HepG2 (cell line): ENCODE measurements around the gene ZNF655. TPM values are rescaled to one million over a fixed set of nuclear protein-coding genes. Genes with fewer than 3 reads are reported as not detected.

ENCODE experiments used
- ATAC-seq: fragments of 200-7000 bp; cut with Tn5 transposase; 3 replicates; pipeline ENCODE4 v1.9.1; 2020; ENCODE audit warnings: mild to moderate bottlenecking, moderate library complexity
- BruUV-seq: library from RNA; stranded (reverse); fragments of 400-500 nt; replicated peaks from 2 replicates; lab custom pipeline; 2021; lab: Mats Ljungman, UMichigan
- CTCF ChIA-PET: fragments of 300-600 bp; formaldehyde crosslinking; extraction: SDS; loops from one replicate; lab custom pipeline; 2021; ENCODE audit warnings: low total read pairs, inconsistent platforms, low intra/inter-chr PET ratio; lab: Yijun Ruan, JAX
- POLR2A ChIA-PET: fragments of 350-600 bp; sonication (Branson Sonifier 250); formaldehyde crosslinking; loops from one replicate; lab custom pipeline; 2020; ENCODE audit warnings: antibody characterized with exemption, inconsistent platforms; lab: Yijun Ruan, JAX
- DNase-seq: peaks from one replicate; pipeline ENCODE4 v3.0.0-alpha.2; 2015; ENCODE audit warnings: low spot score
- FAIRE-seq: peaks from 3 replicates; lab custom pipeline; 2011; peaks lifted over from hg19 to GRCh38; lab: Jason Lieb, UNC
- H2AFZ ChIP-seq: one replicate; pipeline ENCODE4 v1.6.1; 2011; ENCODE audit warnings: low read length, inconsistent platforms
- H3K27ac ChIP-seq: fragments of 300-600 bp; 3 replicates; pipeline ENCODE4 v1.8.0; 2011; ENCODE audit warnings: mixed run types, mild to moderate bottlenecking, mixed read lengths, low read length, inconsistent platforms; ENCODE audit not compliant: insufficient read depth; ENCODE audit errors: extremely low read length
- H3K27me3 ChIP-seq, 2 experiments: fragments of 200-600 bp in 1 of 2; 2 replicates in 1 of 2; 3 replicates in 1 of 2; pipeline versions ENCODE4 v1.6.0 to v1.8.0; 2011; ENCODE audit warnings: low read length in 2 of 2, mild to moderate bottlenecking in 2 of 2, moderate library complexity in 2 of 2, inconsistent platforms in 1 of 2; ENCODE audit not compliant: insufficient read depth in 2 of 2, control insufficient read depth in 1 of 2
- H3K36me3 ChIP-seq, 2 experiments: fragments of 200-600 bp in 1 of 2; replicated peaks in 1 of 2; 2 replicates in 1 of 2; 3 replicates in 1 of 2; pipeline versions ENCODE4 v1.5.1 to v1.8.0; 2011; ENCODE audit warnings: low read length in 2 of 2, inconsistent platforms in 1 of 2; ENCODE audit not compliant: insufficient read depth in 2 of 2, control insufficient read depth in 1 of 2
- H3K4me1 ChIP-seq: 2 replicates; pipeline ENCODE4 v1.5.1; 2012; ENCODE audit warnings: low read length, inconsistent platforms; ENCODE audit not compliant: insufficient read depth
- H3K4me2 ChIP-seq: 2 replicates; pipeline ENCODE4 v1.6.0; 2011; ENCODE audit warnings: low read depth, low read length, inconsistent platforms
- H3K4me3 ChIP-seq, 3 experiments: fragments of 200-600 bp in 1 of 3; sonication (generic), shearing (Covaris generic) in 1 of 3; replicated peaks in 1 of 3; 2 replicates each; pipeline ENCODE4 v1.5.1; 2011 to 2016; ENCODE audit warnings: low read length in 3 of 3, inconsistent platforms in 2 of 3, low read depth in 2 of 3, mild to moderate bottlenecking in 2 of 3, control low read depth in 1 of 3, mixed read lengths in 1 of 3; ENCODE audit not compliant: insufficient read depth in 1 of 3
- H3K79me2 ChIP-seq: one replicate; pipeline ENCODE4 v1.6.1; 2011; ENCODE audit warnings: low read length, inconsistent platforms; ENCODE audit not compliant: insufficient read depth
- H3K9ac ChIP-seq: 2 replicates; pipeline ENCODE4 v1.6.0; 2011; ENCODE audit warnings: mild to moderate bottlenecking, low read depth, low read length, inconsistent platforms; ENCODE audit not compliant: insufficient read depth
- H3K9me3 ChIP-seq: 2 replicates; pipeline ENCODE4 v1.5.1; 2012; ENCODE audit warnings: mild to moderate bottlenecking, low read length
- H4K20me1 ChIP-seq: 2 replicates; pipeline ENCODE4 v1.6.0; 2011; ENCODE audit warnings: inconsistent platforms, mild to moderate bottlenecking, low read length, moderate library complexity; ENCODE audit not compliant: insufficient read depth
- CBFB ChIP-seq: sonication (generic); formaldehyde crosslinking; IDR thresholded peaks from 2 replicates; pipeline ENCODE4 v1.4.0; 2020; ENCODE audit warnings: missing genetic modification reagents
- CHCHD3 ChIP-seq: sonication (generic); formaldehyde crosslinking; IDR thresholded peaks from 2 replicates; pipeline ENCODE4 v1.8.0; 2022; ENCODE audit warnings: mild to moderate bottlenecking, missing genetic modification reagents, moderate library complexity
- ISX ChIP-seq: sonication (generic); formaldehyde crosslinking; conservative IDR thresholded peaks from 2 replicates; pipeline ENCODE4 v1.5.0; 2020; ENCODE audit warnings: missing genetic modification reagents
- KMT2A ChIP-seq: sonication (generic); formaldehyde crosslinking; IDR thresholded peaks from 2 replicates; pipeline ENCODE4 v1.4.0; 2020; ENCODE audit warnings: missing genetic modification reagents
- TP53 ChIP-seq: sonication (generic); formaldehyde crosslinking; conservative IDR thresholded peaks from 2 replicates; pipeline ENCODE4 v1.4.0; 2020; ENCODE audit warnings: missing genetic modification reagents
- ZNF510 ChIP-seq: sonication (generic); formaldehyde crosslinking; IDR thresholded peaks from 2 replicates; pipeline ENCODE4 v1.4.0; 2020; ENCODE audit warnings: low read depth, mild to moderate bottlenecking, missing genetic modification reagents
- ZNF530 ChIP-seq: sonication (generic); formaldehyde crosslinking; IDR thresholded peaks from 2 replicates; pipeline ENCODE4 v1.5.0; 2020; ENCODE audit warnings: low read depth, mild to moderate bottlenecking, missing genetic modification reagents
- ZNF589 ChIP-seq: sonication (generic); formaldehyde crosslinking; conservative IDR thresholded peaks from 2 replicates; pipeline ENCODE4 v1.8.0; 2022; ENCODE audit warnings: mild to moderate bottlenecking, moderate library complexity, missing genetic modification reagents
- WGBS: methylation state at CpG from one replicate; pipeline ENCODE4 v1.1.6; 2017; ENCODE audit warnings: low lambda C conversion rate; 5-methylcytosine and 5-hydroxymethylcytosine counted together
- in situ Hi-C: cut with HindIII; loops from 2 replicates; pipeline ENCODE4 v1.10.0; 2017; ENCODE audit warnings: low pct_unique_long_range_greater_than_20kb; ENCODE audit not compliant: extremely low pct_ligation_motif_present
- intact Hi-C: fragments of 100-400 bp; cut with micrococcal nuclease; formaldehyde crosslinking; loops from one replicate; pipeline ENCODE4 v1.10.0; 2022; ENCODE audit not compliant: unreplicated experiment
- polyA plus RNA-seq, 8 experiments: library from polyadenylated mRNA; depleted of rRNA in 3 of 8; stranded (reverse) in 7 of 8; unstranded in 1 of 8; fragments of >200 nt; fragmentation: Illumina TruSeq in 4 of 8; extraction: Trizol in 4 of 8; gene quantifications; 2 replicates each; pipeline versions ENCODE4 v1.2.1 to v1.2.3, GENCODE V29; 2011 to 2016; ENCODE audit warnings: low read depth in 4 of 8, missing spikeins in 1 of 8, mixed read lengths in 1 of 8; ENCODE audit not compliant: insufficient read depth in 1 of 8
- total RNA-seq, 5 experiments: library from RNA; depleted of rRNA; stranded (reverse); fragments of >200 nt; fragmentation: Illumina TruSeq; extraction: Trizol; gene quantifications; 2 replicates each; pipeline ENCODE4 v1.2.3, GENCODE V29; 2016; ENCODE audit warnings: low read depth in 1 of 5
- TF ChIP-seq, protein P1 (sequence below): IDR thresholded peaks from 2 replicates; pipeline ENCODE4 v1.6.1; 2016
- TF ChIP-seq, protein P2 (sequence below): sonication (generic); formaldehyde crosslinking; IDR thresholded peaks from 2 replicates; pipeline ENCODE4 v1.4.0; 2020; ENCODE audit warnings: missing genetic modification reagents

Gene ZNF655
- total and polyA plus RNA-seq, 2 of the 13 experiments (the other 11 are each of a cell fraction or from before 2014, with no cell fraction given), result 53.4 to 75.6 TPM

DNA sequence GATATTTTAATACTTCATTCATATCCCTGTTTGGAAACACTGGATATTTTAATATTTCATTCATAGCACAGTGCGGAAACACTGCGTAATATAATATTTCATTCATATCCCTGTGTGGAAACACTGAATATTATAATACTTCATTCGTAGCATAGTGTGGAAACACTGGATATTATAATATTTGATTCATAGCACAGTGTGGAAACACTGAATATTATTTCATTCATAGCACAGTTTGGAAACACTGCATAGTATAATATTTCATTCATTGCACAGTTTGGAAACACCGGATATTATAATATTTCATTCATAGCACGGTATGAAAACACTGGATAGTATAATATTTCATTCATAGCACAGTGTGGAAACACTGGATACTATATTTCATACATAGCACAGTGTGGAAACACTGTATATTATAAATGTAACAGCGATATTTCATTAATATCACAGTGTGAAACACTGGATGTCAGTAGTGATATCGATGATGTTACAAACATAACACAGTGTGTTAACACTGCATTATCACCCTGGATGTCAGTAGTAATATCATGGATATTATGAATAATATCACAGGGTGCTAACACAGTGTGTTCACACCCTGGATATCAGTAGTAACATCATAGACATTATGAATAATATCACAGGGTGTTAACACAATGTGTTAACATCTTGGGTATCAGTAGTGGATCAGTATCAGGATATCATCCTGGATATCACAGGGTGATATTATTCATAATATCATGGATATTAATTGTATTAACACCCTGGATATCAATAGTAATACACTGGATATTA is 36.7 kb downstream of the ZNF655 start (continued):
- no peak for TF ChIP-seq ZNF510 (CRISPR knock-in tag)
- TF ChIP-seq CBFB (CRISPR knock-in tag), result no peak
- TF ChIP-seq, protein P1, sequence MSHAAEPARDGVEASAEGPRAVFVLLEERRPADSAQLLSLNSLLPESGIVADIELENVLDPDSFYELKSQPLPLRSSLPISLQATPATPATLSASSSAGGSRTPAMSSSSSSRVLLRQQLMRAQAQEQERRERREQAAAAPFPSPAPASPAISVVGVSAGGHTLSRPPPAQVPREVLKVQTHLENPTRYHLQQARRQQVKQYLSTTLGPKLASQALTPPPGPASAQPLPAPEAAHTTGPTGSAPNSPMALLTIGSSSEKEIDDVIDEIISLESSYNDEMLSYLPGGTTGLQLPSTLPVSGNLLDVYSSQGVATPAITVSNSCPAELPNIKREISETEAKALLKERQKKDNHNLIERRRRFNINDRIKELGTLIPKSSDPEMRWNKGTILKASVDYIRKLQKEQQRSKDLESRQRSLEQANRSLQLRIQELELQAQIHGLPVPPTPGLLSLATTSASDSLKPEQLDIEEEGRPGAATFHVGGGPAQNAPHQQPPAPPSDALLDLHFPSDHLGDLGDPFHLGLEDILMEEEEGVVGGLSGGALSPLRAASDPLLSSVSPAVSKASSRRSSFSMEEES (CRISPR knock-in tag), result no peak
- no peak for TF ChIP-seq CHCHD3 (CRISPR knock-in tag)
- TF ChIP-seq, all 625 proteins: peak for 0

DNA sequence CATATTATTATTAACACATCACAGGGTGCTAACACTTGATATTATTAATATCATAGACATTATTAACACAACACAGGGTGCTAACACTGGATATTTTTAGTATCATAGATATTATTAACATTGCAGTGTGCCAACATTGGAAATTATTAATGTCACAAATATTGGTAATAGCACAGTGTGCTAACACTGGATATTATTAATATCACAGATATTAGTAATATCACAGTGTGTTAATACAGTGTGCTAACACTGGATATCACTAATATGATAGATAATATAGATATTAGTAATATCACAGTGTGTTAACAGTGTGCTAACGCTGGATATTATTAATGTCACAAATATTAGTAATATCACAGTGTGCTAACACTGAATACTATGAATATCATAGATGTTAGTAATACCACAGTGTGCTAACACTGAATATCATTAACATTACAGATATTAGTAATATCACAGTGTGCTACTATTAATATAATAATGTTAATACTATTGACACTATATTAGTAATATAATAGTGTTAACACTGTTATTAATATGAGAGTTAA is 38.0 kb downstream of the ZNF655 start:
- no peaks in the 10 kb centered on the region for H3K9me3 ChIP-seq
- no peak overlapping the region for H2AFZ ChIP-seq
- intact Hi-C loops, result no loop called here
- no TSS peak for BruUV-seq
- H3K9ac ChIP-seq, result no peak overlapping the region
- no peak overlapping the region for H3K27ac ChIP-seq
- FAIRE-seq, result no peak
- no peaks in the 10 kb centered on the region for H3K27me3 ChIP-seq
- H3K4me3 ChIP-seq, result no peak overlapping the region
- no peak for DNase-seq
- no peaks in the 10 kb centered on the region for H4K20me1 ChIP-seq
- POLR2A ChIA-PET, result no interaction called here
- no peak for ATAC-seq
- no peaks in the 10 kb centered on the region for H3K79me2 ChIP-seq
- TF ChIP-seq ISX (no peak), ZNF589 (CRISPR knock-in tag) (no peak), ZNF530 (CRISPR knock-in tag) (no peak), KMT2A (CRISPR knock-in tag) (no peak), TP53 (CRISPR knock-in tag) (no peak)
- TF ChIP-seq, protein P2, sequence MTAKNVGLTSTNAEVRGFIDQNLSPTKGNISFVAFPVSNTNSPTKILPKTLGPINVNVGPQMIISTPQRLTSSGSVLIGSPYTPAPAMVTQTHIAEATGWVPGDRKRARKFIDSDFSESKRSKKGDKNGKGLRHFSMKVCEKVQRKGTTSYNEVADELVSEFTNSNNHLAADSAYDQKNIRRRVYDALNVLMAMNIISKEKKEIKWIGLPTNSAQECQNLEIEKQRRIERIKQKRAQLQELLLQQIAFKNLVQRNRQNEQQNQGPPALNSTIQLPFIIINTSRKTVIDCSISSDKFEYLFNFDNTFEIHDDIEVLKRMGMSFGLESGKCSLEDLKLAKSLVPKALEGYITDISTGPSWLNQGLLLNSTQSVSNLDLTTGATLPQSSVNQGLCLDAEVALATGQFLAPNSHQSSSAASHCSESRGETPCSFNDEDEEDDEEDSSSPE (CRISPR knock-in tag), result no peak
- TF ChIP-seq, all 625 proteins: peak for 0
- CTCF ChIA-PET, result no interaction called here
- H3K4me2 ChIP-seq, result no peak overlapping the region
- in situ Hi-C loops, result no loop called here
- no peaks in the 10 kb centered on the region for H3K36me3 ChIP-seq
- no peaks in the 10 kb centered on the region for H3K4me1 ChIP-seq
- 69% methylated on average over 1 of the region's 1 CpG for whole genome bisulfite sequencing
